Measurements from ENCODE around the gene CEP20.
A peak's percentile ranks its signal among the peaks of the same experiment; 100 is the strongest.

CEP20 gene

DNA sequence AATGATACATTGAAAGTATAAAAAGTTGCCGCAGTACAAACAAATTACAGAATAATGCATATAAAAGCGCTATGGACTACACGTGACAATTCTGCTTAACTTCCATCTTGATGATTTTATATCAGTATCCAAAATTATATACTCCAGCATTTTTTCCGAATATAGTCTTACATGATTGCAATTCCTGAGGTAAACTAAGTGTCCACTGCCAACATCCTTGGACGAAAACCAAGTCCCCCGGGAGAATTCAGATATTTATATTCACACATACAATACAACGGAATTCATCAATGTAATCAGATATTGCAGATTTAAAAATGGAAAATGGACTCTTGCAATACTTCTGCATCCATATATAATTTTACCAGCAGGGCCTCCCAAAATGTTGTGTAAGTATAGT is 22.7 kb downstream of the CEP20 start:
- TF ChIP-seq, protein P1, sequence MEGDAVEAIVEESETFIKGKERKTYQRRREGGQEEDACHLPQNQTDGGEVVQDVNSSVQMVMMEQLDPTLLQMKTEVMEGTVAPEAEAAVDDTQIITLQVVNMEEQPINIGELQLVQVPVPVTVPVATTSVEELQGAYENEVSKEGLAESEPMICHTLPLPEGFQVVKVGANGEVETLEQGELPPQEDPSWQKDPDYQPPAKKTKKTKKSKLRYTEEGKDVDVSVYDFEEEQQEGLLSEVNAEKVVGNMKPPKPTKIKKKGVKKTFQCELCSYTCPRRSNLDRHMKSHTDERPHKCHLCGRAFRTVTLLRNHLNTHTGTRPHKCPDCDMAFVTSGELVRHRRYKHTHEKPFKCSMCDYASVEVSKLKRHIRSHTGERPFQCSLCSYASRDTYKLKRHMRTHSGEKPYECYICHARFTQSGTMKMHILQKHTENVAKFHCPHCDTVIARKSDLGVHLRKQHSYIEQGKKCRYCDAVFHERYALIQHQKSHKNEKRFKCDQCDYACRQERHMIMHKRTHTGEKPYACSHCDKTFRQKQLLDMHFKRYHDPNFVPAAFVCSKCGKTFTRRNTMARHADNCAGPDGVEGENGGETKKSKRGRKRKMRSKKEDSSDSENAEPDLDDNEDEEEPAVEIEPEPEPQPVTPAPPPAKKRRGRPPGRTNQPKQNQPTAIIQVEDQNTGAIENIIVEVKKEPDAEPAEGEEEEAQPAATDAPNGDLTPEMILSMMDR (IDR thresholded peaks at IDR 0.05; ENCODE audit: unreplicated experiment in 3 of 3), result no peak
- H3K36me3 Mint-ChIP-seq (ENCODE audit: low read depth), result peaks cover 34% of the 10 kb centered on the region
- H3K4me3 Mint-ChIP-seq, result no peak overlapping the region
- H3K4me1 Mint-ChIP-seq, result peaks cover 7% of the 10 kb centered on the region
- H3K27me3 Mint-ChIP-seq (ENCODE audit: low read depth), result peaks cover 6% of the 10 kb centered on the region
- H3K27ac Mint-ChIP-seq, result no peak overlapping the region
- no peaks in the 10 kb centered on the region for H3K9me3 Mint-ChIP-seq

DNA sequence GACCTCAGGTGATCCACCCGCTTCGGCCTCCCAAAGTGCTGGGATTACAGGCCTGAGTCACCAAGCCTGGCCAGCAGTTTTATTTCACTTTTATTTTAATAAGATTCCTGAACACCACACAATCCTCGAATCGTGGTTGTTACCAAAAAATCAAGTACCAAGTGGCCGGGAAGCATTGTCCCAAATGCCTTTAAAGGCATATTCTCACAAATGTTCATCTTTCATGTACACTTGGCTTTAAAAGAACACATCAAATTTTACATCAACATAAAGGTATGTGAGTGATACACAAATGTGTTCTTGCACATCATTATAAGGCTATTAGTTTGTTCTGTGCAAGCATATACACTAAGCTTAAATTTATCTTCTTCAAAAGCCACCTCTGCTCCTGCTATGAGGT is 23.5 kb downstream of the CEP20 start:
- H3K27ac Mint-ChIP-seq, result no peak overlapping the region
- peaks cover 27% of the 10 kb centered on the region for H3K36me3 Mint-ChIP-seq (ENCODE audit: low read depth)
- peaks cover 7% of the 10 kb centered on the region for H3K4me1 Mint-ChIP-seq
- H3K4me3 Mint-ChIP-seq, result no peak overlapping the region
- no peaks in the 10 kb centered on the region for H3K9me3 Mint-ChIP-seq
- H3K27me3 Mint-ChIP-seq (ENCODE audit: low read depth), result peaks cover 6% of the 10 kb centered on the region
- TF ChIP-seq, protein P1 (IDR thresholded peaks at IDR 0.05; ENCODE audit: unreplicated experiment in 3 of 3), result no peak

DNA sequence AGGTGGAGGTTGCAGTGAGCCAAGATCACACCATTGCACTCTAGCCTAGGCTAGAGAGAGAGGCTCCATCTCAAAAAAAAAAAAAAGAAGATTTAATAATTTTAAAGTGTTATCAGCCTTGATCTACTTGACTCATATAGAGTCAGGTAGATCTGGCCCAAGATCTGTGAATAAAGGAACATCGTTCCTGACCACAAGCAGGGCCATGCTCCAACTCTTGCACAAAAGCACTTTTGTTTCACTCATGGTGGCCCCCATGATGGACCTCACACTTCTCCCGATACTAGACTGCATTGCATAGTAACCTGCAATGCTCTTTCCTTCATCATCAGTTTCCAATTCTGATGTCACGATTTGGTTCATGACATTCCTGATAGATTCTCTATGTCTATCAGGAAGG is 26.4 kb downstream of the CEP20 start:
- Mint-ChIP-seq H3K27me3 (ENCODE audit: low read depth) (peaks cover 29% of the 10 kb centered on the region), H3K9me3 (no peaks in the 10 kb centered on the region)
- TF ChIP-seq, protein P1 (IDR thresholded peaks at IDR 0.05; ENCODE audit: unreplicated experiment in 3 of 3), result no peak

DNA sequence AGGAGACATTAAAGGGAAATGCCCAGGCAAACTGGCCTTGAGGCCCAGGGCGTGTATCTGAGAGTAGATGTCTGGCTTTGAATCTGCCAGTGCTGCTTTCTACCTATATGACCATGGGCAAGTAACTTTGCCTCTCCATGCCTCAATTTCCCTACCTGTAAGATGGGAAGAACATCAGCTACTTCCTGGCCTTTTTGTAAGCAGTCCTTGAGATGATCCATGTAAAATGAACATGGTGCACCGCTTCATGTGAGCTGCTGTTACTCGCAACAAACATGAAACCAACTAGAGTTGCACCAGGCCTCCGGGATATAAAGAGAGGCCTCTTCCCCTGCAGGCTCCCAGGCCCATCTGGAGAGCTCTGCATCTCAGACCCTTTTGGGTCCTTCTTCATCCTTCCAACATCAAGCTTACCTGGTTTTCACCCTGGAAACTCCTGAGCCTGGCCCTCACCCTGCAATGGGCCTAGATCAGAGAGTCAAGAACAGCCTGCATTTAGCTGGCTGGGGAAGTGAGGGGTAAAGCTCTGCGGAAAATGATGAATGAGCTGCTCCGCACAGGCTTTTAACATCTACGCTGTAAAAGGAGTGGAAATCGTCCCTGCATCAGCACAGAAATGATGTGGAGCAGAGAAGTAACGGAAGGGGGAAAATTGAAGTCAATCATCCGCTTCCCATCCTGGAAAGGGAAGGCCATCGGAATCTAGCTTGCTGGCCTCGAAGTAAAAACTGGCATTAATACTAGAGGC is 29.3 kb downstream of the CEP20 start:
- H3K9me3 Mint-ChIP-seq, result no peaks in the 10 kb centered on the region
- H3K27ac Mint-ChIP-seq, result no peak overlapping the region
- TF ChIP-seq, protein P1 (IDR thresholded peaks at IDR 0.05; ENCODE audit: unreplicated experiment in 3 of 3), result no peak
- H3K4me3 Mint-ChIP-seq, result peak overlapping the region; percentile 63 to 79 (median 74)
- H3K4me1 Mint-ChIP-seq, result peaks cover 19% of the 10 kb centered on the region
- H3K27me3 Mint-ChIP-seq (ENCODE audit: low read depth), result peaks cover 58% of the 10 kb centered on the region
- H3K36me3 Mint-ChIP-seq (ENCODE audit: low read depth), result no peaks in the 10 kb centered on the region

More for the DNA sequence above, 26.4 kb downstream of the CEP20 start:
- Mint-ChIP-seq H3K4me1 (peaks cover 14% of the 10 kb centered on the region), H3K4me3 (no peak overlapping the region), H3K36me3 (ENCODE audit: low read depth) (peaks cover 13% of the 10 kb centered on the region), H3K27ac (no peak overlapping the region)

DNA sequence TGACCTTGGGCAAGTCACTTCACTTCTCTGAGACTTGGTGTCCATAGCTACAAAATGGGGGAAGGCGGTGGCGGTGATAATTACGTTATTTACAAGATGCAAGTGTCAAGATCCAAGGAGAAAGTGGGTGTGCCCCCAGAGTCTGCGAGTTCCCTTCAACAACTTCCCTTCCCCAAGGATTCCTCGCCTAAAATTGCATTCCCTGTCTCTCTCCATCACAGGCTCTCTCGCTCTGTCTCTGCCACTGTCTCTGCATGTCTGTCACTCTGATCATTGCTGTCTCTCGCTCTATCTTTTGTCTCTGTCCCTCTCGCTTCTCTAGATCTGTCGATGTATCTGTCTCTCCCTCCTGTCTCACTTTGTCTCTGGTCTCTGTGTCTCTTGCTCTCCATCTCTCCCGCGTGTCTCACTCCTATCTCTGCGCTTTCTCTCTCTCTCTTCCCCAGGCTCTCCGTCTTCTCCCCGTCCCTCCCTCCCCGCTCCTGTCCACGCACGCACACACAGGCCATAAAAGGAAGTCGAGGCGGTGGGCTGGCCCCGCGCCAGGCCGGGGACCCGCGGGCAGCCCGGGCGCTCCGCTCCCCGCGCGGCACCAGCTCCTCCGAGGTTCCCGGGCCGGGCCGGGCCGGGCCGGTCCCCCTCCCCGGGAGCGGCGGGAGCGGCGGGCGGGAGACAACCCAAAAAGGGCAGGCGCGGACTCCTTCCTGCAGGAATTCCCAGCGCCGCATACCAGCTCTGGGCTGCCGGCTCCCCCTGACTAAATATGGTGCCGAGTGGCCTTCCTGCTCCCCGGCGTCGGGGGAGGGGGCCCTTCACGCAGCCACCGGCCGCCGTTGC is 30.5 kb downstream of the CEP20 start:
- H3K9me3 Mint-ChIP-seq, result no peaks in the 10 kb centered on the region
- TF ChIP-seq, protein P1 (IDR thresholded peaks at IDR 0.05; ENCODE audit: unreplicated experiment in 3 of 3), result no peak

More for the DNA sequence above, 30.5 kb downstream of the CEP20 start:
- Mint-ChIP-seq H3K27me3 (ENCODE audit: low read depth) (peaks cover 68% of the 10 kb centered on the region), H3K4me3 (peak overlapping the region; percentile 76 to 85 (median 79)), H3K4me1 (peaks cover 19% of the 10 kb centered on the region), H3K27ac (peak overlapping the region in 1 of 3 experiments; percentile 60), H3K36me3 (ENCODE audit: low read depth) (no peaks in the 10 kb centered on the region)
